Glutamatergic neuron (in vitro differentiated cells): Measurements from ENCODE around the gene TRIO. TPM values are rescaled to one million over a fixed set of nuclear protein-coding genes. Genes with fewer than 3 reads are reported as not detected.

Experiments used
- DNase-seq: peaks from one replicate; pipeline ENCODE4 v3.0.0; 2022
- H3K27ac Mint-ChIP-seq: one replicate; pipeline ENCODE4 v1.8.0; 2020; ENCODE audit warnings: mild to moderate bottlenecking, mixed read lengths, inconsistent platforms; ENCODE audit not compliant: unreplicated experiment
- H3K27me3 Mint-ChIP-seq: one replicate; pipeline ENCODE4 v1.8.0; 2020; ENCODE audit warnings: mild to moderate bottlenecking, moderate library complexity, mixed read lengths, inconsistent platforms; ENCODE audit not compliant: unreplicated experiment
- H3K36me3 Mint-ChIP-seq: one replicate; pipeline ENCODE4 v1.8.0; 2020; ENCODE audit warnings: mild to moderate bottlenecking, mixed read lengths, inconsistent platforms; ENCODE audit not compliant: unreplicated experiment
- H3K4me1 Mint-ChIP-seq: one replicate; pipeline ENCODE4 v1.8.0; 2020; ENCODE audit warnings: mild to moderate bottlenecking, low read depth, mixed read lengths, inconsistent platforms; ENCODE audit not compliant: unreplicated experiment
- H3K4me3 Mint-ChIP-seq: one replicate; pipeline ENCODE4 v1.8.0; 2020; ENCODE audit warnings: mild to moderate bottlenecking, mixed read lengths, inconsistent platforms; ENCODE audit not compliant: unreplicated experiment
- H3K9me3 Mint-ChIP-seq: one replicate; pipeline ENCODE4 v1.8.0; 2020; ENCODE audit warnings: mild to moderate bottlenecking, moderate library complexity, mixed read lengths, inconsistent platforms; ENCODE audit not compliant: unreplicated experiment
- total RNA-seq: library from RNA; stranded (reverse); fragmentation: NEBNext Ultra II Directional; extraction: Animal tissue kit (Norgen Biotek cat#: 25700); gene quantifications from one replicate; pipeline ENCODE4 v1.2.1, GENCODE V29; 2021; ENCODE audit not compliant: unreplicated experiment
- TF ChIP-seq, protein P1 (sequence below): fragments of 200-600 bp; sonication (generic); IDR thresholded peaks from one replicate; pipeline ENCODE4 v1.5.0; 2021; ENCODE audit not compliant: partially characterized antibody, unreplicated experiment

The TRIO gene
- total RNA-seq, 1 donor from 2014 or later: 281 TPM

DNA sequence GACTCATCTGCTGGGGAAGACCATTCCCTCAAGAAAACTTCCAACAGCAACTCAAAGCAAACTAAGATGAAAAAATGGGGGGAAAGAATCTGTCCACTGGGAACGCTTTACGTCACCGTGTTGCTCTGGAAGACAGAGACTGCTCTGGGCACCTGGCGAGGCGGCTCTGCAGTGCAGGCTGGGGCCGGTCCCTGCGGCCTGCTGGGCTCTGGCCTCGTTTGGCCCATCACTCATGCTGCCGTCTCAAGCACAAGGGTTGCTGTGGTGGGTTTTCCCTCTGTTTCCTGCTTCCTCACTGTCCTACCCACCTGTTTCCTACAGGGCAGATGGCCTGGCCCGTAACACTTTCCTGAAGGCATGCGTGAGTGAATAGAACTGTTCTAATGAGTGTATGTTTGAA lies 345.6 kb downstream of the TRIO start:
- H3K36me3 Mint-ChIP-seq: peaks cover 14% of the 10 kb centered on the region
- no peak for DNase-seq
- no peak overlapping the region for H3K27ac Mint-ChIP-seq
- H3K4me1 Mint-ChIP-seq: peaks cover 15% of the 10 kb centered on the region
- peak overlapping the region; percentile 8 for H3K4me3 Mint-ChIP-seq
- TF ChIP-seq, protein P1, sequence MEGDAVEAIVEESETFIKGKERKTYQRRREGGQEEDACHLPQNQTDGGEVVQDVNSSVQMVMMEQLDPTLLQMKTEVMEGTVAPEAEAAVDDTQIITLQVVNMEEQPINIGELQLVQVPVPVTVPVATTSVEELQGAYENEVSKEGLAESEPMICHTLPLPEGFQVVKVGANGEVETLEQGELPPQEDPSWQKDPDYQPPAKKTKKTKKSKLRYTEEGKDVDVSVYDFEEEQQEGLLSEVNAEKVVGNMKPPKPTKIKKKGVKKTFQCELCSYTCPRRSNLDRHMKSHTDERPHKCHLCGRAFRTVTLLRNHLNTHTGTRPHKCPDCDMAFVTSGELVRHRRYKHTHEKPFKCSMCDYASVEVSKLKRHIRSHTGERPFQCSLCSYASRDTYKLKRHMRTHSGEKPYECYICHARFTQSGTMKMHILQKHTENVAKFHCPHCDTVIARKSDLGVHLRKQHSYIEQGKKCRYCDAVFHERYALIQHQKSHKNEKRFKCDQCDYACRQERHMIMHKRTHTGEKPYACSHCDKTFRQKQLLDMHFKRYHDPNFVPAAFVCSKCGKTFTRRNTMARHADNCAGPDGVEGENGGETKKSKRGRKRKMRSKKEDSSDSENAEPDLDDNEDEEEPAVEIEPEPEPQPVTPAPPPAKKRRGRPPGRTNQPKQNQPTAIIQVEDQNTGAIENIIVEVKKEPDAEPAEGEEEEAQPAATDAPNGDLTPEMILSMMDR: no peak
- peaks cover 9% of the 10 kb centered on the region for H3K9me3 Mint-ChIP-seq
- H3K27me3 Mint-ChIP-seq: peaks cover 9% of the 10 kb centered on the region

DNA sequence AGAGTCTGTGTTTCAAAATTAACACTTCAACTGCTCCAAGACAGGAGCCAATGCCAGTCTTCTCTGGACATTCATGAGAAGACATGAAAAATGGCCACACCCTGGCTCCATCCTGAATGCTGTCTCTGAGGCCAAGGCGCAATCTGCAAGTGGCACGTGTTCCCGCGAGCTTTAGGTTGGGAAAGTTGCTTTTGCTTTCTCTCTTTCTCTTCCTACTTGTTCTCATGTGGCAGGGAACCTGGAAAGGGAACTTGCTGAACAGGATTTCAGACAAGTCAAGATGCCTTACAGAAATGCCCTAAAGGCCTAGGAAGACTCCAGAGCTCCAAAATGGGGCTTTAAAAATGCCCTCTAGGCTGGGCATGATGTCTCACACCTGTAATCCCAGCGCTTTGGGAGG lies 346.5 kb downstream of the TRIO start:
- Mint-ChIP-seq H3K36me3 (peaks cover 14% of the 10 kb centered on the region), H3K27ac (no peak overlapping the region), H3K4me1 (peaks cover 15% of the 10 kb centered on the region), H3K9me3 (peaks cover 7% of the 10 kb centered on the region), H3K4me3 (no peak overlapping the region), H3K27me3 (peaks cover 7% of the 10 kb centered on the region)
- TF ChIP-seq, protein P1: no peak
- no peak for DNase-seq

DNA sequence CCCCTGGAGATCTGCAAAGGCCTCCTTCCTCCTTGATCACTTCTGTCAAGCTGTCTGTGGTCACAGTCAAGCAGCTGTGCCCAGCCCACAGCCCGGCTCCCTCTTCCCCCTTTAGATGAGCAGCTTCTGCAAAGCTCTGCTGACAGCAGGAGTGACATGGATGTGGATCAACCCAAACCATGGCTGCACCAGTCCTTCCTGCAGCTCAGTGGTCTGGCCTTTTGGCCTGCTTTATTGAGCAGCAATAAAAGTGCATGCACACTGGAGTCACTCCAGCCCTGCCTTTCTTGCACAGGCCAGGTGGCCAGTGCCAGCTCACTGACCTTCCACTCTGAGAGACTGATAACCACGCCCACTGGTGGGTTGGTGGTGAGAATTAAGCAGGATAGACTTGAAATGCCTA lies 347.2 kb downstream of the TRIO start:
- Mint-ChIP-seq H3K4me1 (peaks cover 15% of the 10 kb centered on the region), H3K4me3 (no peak overlapping the region), H3K36me3 (peaks cover 14% of the 10 kb centered on the region), H3K27ac (peak overlapping the region; percentile 31), H3K9me3 (peaks cover 7% of the 10 kb centered on the region), H3K27me3 (peaks cover 7% of the 10 kb centered on the region)
- TF ChIP-seq, protein P1: no peak
- no peak for DNase-seq

DNA sequence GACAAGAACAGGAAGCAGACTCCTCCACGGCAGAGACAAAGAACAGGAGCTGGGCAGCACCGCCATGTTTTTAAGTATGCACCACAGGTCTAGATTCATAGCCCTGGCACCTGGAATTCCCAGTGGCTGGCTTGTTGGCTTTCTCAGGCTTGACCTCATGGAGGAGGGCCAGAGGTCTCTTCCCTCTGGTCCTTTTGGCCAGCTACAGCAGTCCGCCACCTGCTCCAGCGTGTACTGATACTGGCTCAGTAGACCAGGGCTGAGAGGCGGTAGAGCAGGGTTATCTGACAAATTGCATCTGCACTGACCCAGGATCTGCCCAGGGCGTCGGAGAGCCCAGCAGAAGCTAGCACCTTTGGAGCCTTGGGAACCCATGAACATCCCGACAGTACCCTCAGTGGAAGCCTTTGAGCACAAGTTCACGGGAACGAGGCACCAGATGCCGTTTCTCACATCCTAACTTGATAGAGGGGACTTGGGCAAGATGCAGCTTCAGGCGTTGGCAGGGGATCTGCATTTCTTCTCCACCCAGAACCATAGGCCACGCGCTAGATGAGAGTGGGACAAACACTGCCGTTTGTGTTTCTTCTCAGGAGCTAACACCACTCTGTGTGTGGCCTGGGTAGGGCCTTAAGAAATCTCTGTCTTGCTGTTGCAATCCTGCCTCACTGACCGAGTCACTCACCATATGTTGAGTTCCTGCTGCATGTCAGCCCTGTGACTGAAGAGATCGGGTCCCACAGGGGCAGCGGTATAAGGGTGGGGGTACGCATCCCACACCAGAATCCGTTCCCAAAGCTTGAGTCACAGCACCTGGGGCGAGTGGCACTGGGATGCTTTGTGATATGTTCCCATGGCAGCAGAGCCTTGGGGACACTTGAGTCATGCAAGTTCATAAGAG lies 348.1 kb downstream of the TRIO start:
- Mint-ChIP-seq H3K27me3 (peaks cover 7% of the 10 kb centered on the region), H3K36me3 (peaks cover 14% of the 10 kb centered on the region), H3K4me3 (no peak overlapping the region), H3K4me1 (peaks cover 15% of the 10 kb centered on the region), H3K9me3 (peaks cover 5% of the 10 kb centered on the region), H3K27ac (peak overlapping the region; percentile 22)
- TF ChIP-seq, protein P1: no peak
- DNase-seq: no peak

DNA sequence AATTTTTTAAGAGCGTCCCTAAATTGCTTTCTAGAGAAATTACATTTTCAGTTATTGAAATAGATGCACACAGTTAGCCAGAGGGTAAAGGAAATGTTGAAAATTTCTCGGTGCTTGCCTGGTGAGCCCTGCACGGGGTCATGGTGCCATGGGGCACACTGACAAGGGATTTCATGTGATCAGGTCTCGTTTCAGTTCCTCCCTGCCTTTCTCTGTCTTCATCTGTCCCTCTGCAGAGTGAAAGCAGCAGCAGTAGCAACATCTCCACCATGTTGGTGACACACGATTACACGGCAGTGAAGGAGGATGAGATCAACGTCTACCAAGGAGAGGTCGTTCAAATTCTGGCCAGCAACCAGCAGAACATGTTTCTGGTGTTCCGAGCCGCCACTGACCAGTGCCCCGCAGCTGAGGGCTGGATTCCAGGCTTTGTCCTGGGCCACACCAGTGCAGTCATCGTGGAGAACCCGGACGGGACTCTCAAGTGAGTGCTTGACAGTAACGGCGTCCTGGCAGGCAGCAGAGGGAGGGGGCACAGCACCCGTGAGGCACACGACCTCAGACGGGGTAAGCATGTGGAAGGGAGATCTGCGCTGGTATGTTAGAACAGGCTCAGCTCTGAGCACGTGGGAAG lies 349.3 kb downstream of the TRIO start:
- Mint-ChIP-seq H3K36me3 (peaks cover 10% of the 10 kb centered on the region), H3K4me1 (peaks cover 15% of the 10 kb centered on the region), H3K27ac (no peak overlapping the region), H3K9me3 (peaks cover 3% of the 10 kb centered on the region), H3K4me3 (no peak overlapping the region), H3K27me3 (peaks cover 4% of the 10 kb centered on the region)
- DNase-seq: no peak
- TF ChIP-seq, protein P1: no peak
